Ovary (tissue), 9 donors: ENCODE measurements around the gene PTCH1. TPM values are rescaled to one million over a fixed set of nuclear protein-coding genes. Genes with fewer than 3 reads are reported as not detected.

Source experiments
- DNase-seq, 5 donors: peaks; one replicate each; pipeline ENCODE4 v3.0.0-alpha.2; 2019 to 2020
- H3K27ac ChIP-seq, 2 donors: fragments of 200-600 bp; one replicate each; pipeline versions ENCODE4 v1.5.1 to v1.8.0; 2019 to 2022
- H3K27me3 ChIP-seq: fragments of 200-600 bp; one replicate; pipeline ENCODE4 v1.8.0; 2022
- H3K36me3 ChIP-seq: fragments of 200-600 bp; sonication (generic); one replicate; pipeline ENCODE4 v1.5.1; 2019
- H3K4me1 ChIP-seq: one replicate; pipeline ENCODE4 v1.8.1; 2013; ENCODE audit warnings: mild to moderate bottlenecking, moderate library complexity; ENCODE audit not compliant: insufficient read depth
- H3K4me3 ChIP-seq: fragments of 200-600 bp; sonication (generic); one replicate; pipeline ENCODE4 v1.5.1; 2017
- H3K9me3 ChIP-seq, 2 donors: fragments of 200-600 bp in 1 of 2; sonication (generic) in 1 of 2; one replicate each; pipeline versions ENCODE4 v1.5.1 to v1.8.1; 2013 to 2019; ENCODE audit warnings: mild to moderate bottlenecking in 1 of 2, moderate library complexity in 1 of 2
- CTCF ChIP-seq, 3 donors: fragments of 450-650 bp in 2 of 3; fragments of 200-600 bp in 1 of 3; IDR thresholded peaks; one replicate each; pipeline versions ENCODE4 v1.5.1 to v1.8.0; 2016 to 2022; ENCODE audit warnings: antibody characterized with exemption in 3 of 3, mild to moderate bottlenecking in 1 of 3
- EP300 ChIP-seq: sonication (generic); formaldehyde crosslinking; IDR thresholded peaks from one replicate; pipeline ENCODE4 v1.6.1; 2017; ENCODE audit warnings: antibody characterized with exemption
- POLR2A ChIP-seq: fragments of 450-650 bp; IDR thresholded peaks from one replicate; pipeline ENCODE4 v1.6.1; 2017; ENCODE audit warnings: antibody characterized with exemption, mild to moderate bottlenecking, moderate library complexity
- WGBS, 3 donors: extraction: QIAGEN DNeasy Blood & Tissue Kit in 1 of 3; methylation state at CpG; one replicate each; pipeline versions ENCODE4 v1.1.5 to v1.1.7; 2013 to 2017; 5-methylcytosine and 5-hydroxymethylcytosine counted together
- intact Hi-C, 4 donors: fragments of 100-400 bp; cut with DNase I; formaldehyde crosslinking; loops; one replicate each; pipeline versions ENCODE4 v1.11.0 to v1.15.1; 2022 to 2023
- polyA plus RNA-seq, 2 donors: library from polyadenylated mRNA; stranded (reverse); fragments of 200-250 nt in 1 of 2; fragments of 350-450 nt in 1 of 2; fragmentation: Illumina TruSeq in 1 of 2; extraction: RNeasy Lipid Tissue Mini Kit (QIAGEN cat#74804) in 1 of 2; gene quantifications; one replicate each; pipeline ENCODE4 v1.2.3, GENCODE V29; 2013 to 2014
- total RNA-seq, 7 donors: library from RNA; depleted of rRNA in 2 of 7; stranded (reverse); fragments of >200 nt in 2 of 7; fragmentation: NEBNext Ultra II Directional in 3 of 7; extraction: Animal tissue kit (Norgen Biotek cat#: 25700) in 3 of 7; gene quantifications; one replicate each; pipeline versions ENCODE4 v1.1.0 to v1.2.4, GENCODE V29; 2016 to 2023
- donor health status: DM: no; HTN: no; CAD: no; lungs with moderate emphysema.
- donor health status: DM: no; HTN: no; CAD: no.
- donor health status: Bipolar disorder and iron deficiency.
- donor health status: DM: yes; HTN: yes; CAD: no.
- donor health status: DM: no; HTN: no; CAD: no.
- donor health status: DM: yes; HTN: yes; CAD: no.

PTCH1 gene
- total and polyA plus RNA-seq, 9 donors: 6.4 to 24.3 (median 13.5) TPM

- no peaks in the 10 kb centered on the region for H3K36me3 ChIP-seq
- H3K27me3 ChIP-seq: no peaks in the 10 kb centered on the region
- H3K9me3 ChIP-seq: no peaks in the 10 kb centered on the region
- DNase-seq: no peak
- no peak for TF ChIP-seq EP300
- TF ChIP-seq POLR2A: no peak
- no peak for TF ChIP-seq CTCF (IDR thresholded peaks at IDR 0.05)
- H3K4me3 ChIP-seq: no peak overlapping the region
- intact Hi-C loops: loop anchor here in 2 of 4 donors (10.0 kb wide), 2 partner anchors 373 to 713 kb away; partner anchors contain the start of gene ERCC6L2 (in 1 of the 2)
- H3K27ac ChIP-seq: no peak overlapping the region
- peaks cover 20% of the 10 kb centered on the region for H3K4me1 ChIP-seq
- WGBS, 3 donors: 62 to 84% (median 74%) methylated on average over 3 of the region's 3 CpGs
Observed at GRCh38 chr9:95502248-95502647, 14.5 kb downstream of the PTCH1 start.

GRCh38 chr9:95499847-95500246 lies 16.9 kb downstream of the PTCH1 start:
- Histone ChIP-seq H3K36me3 (no peaks in the 10 kb centered on the region), H3K4me1 (peaks cover 22% of the 10 kb centered on the region), H3K27ac (no peak overlapping the region), H3K4me3 (no peak overlapping the region), H3K27me3 (no peaks in the 10 kb centered on the region), H3K9me3 (no peaks in the 10 kb centered on the region)
- no peak for DNase-seq
- TF ChIP-seq POLR2A (no peak), CTCF (IDR thresholded peaks at IDR 0.05) (no peak), EP300 (no peak)
- intact Hi-C loops: loop anchor here in 2 of 4 donors (10.0 kb wide), 2 partner anchors 375 to 715 kb away; partner anchors contain the start of gene ERCC6L2 (in 1 of the 2)
- 45 to 56% (median 56%) methylated on average over 9 of the region's 9 CpGs for WGBS, 3 donors

- Histone ChIP-seq H3K27ac (no peak overlapping the region), H3K9me3 (no peaks in the 10 kb centered on the region), H3K4me3 (no peak overlapping the region), H3K36me3 (no peaks in the 10 kb centered on the region), H3K27me3 (no peaks in the 10 kb centered on the region), H3K4me1 (peaks cover 18% of the 10 kb centered on the region)
- intact Hi-C loops: no loop called here
- WGBS, 3 donors: 65 to 70% (median 68%) methylated on average over 6 of the region's 6 CpGs
- TF ChIP-seq POLR2A: no peak
- no peak for TF ChIP-seq CTCF (IDR thresholded peaks at IDR 0.05)
- no peak for TF ChIP-seq EP300
- no peak for DNase-seq
Observed at GRCh38 chr9:95499046-95499676, 17.6 kb downstream of the PTCH1 start.

- Histone ChIP-seq H3K36me3 (no peaks in the 10 kb centered on the region), H3K27ac (no peak overlapping the region), H3K4me1 (peaks cover 18% of the 10 kb centered on the region), H3K9me3 (no peaks in the 10 kb centered on the region), H3K4me3 (no peak overlapping the region), H3K27me3 (no peaks in the 10 kb centered on the region)
- 31 to 61% (median 37%) methylated on average over 4 of the region's 4 CpGs for WGBS, 3 donors
- intact Hi-C loops: no loop called here
- TF ChIP-seq EP300: no peak
- no peak for TF ChIP-seq CTCF (IDR thresholded peaks at IDR 0.05)
- TF ChIP-seq POLR2A: no peak
- no peak for DNase-seq
Observed at GRCh38 chr9:95498641-95499040, 18.1 kb downstream of the PTCH1 start.
